ENCODE results near the gene MDP1.
"Not testable (repeated sequence)": the region's sequence is repeated elsewhere in the genome, so short reads cannot be mapped to it uniquely, and the experiment has no call there.

Gene MDP1

GRCh38 chr14:24250354-24250753, 34.5 kb upstream of the MDP1 start:
- no peak for DNase-seq

- DNase-seq = no peak
Measured at GRCh38 chr14:24249230-24250021, 33.6 kb upstream of the MDP1 start.

- DNase-seq = no peak
Measured at GRCh38 chr14:24247422-24247821, 31.6 kb upstream of the MDP1 start.

- DNase-seq = no peak
Measured at GRCh38 chr14:24246765-24247212, 30.9 kb upstream of the MDP1 start.

DNA sequence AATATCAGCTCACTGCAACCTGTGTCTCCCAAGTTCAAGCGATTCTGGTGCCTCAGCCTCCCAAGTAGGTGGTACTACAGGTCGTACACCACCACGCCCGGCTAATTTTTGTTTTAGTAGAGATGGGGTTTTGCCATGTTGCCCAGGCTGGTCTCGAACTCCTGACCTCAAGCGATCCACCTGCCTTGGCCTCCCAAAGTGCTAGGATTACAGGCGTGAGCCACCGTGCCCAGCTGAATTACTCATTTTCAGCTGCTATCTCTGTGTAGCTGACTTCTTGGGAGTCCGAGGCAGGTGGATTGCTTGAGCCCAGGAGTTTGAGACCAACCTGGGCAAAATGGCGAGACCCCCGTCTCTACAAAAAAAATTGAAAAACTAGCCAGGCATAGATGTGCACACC, 29.5 kb upstream of the MDP1 start:
- DNase-seq = not testable (repeated sequence)

GRCh38 chr14:24243336-24243836, 27.5 kb upstream of the MDP1 start:
- DNase-seq = peak; percentile 13

GRCh38 chr14:24241829-24242443, 26.1 kb upstream of the MDP1 start:
- DNase-seq = peak; percentile 97

DNA sequence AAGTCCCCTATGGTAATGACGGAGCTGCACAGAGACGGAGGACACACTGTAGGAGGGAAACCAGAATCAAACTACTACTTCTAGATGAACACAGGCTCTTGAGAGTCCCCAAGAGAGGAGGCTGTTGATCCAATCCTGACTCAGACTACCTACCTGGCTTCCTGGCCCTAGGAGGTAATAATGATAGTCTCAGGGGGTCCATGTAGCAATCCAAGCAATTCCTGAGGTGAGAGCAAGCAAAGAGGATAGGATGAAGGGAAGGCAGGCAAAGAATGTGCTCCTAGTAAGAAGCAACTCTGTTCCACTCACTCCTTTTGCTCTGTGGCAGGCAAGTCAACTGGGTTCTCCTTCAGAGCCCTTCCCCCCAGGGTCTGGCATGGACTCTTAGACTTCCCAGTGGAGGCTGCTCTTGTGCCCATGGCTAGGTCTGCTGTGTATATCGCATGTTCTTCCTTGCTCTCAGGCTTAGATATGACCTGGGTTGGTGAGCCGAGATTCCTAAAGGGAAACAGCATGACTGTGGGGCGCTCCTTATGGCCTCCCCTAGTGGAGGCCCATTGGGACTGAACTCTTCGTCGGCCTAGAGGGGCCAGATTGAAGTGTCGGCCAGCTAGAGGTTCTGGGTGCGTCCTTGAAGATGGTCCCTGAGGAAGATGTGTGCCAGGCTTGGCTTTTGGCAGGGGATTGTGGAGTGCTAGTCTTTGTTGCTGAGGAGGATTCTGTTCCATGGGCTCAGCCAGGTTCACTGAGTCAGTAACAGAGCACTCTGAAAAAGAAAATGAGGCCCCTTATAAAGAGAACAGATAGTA, 24.4 kb upstream of the MDP1 start:
- no peak for DNase-seq

- DNase-seq = no peak
Measured at GRCh38 chr14:24238527-24239037, 22.7 kb upstream of the MDP1 start.

DNA sequence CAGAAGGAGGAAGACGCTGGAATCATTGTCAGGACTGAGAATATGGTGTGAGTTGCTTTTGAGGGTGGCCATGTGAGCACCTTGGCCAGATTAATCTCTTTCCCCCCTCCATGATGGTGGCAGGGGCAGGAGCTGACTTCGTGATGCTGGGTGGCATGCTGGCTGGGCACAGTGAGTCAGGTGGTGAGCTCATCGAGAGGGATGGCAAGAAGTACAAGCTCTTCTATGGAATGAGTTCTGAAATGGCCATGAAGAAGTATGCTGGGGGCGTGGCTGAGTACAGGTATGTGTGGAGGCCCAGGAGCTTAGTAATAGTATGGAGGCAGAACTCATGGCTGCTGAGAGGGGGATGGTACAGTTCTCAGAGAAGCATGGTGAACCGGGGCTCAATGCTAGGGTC, 22.3 kb upstream of the MDP1 start:
- DNase-seq = no peak

- no peak for DNase-seq
Measured at GRCh38 chr14:24237463-24237955, 21.6 kb upstream of the MDP1 start.

DNA sequence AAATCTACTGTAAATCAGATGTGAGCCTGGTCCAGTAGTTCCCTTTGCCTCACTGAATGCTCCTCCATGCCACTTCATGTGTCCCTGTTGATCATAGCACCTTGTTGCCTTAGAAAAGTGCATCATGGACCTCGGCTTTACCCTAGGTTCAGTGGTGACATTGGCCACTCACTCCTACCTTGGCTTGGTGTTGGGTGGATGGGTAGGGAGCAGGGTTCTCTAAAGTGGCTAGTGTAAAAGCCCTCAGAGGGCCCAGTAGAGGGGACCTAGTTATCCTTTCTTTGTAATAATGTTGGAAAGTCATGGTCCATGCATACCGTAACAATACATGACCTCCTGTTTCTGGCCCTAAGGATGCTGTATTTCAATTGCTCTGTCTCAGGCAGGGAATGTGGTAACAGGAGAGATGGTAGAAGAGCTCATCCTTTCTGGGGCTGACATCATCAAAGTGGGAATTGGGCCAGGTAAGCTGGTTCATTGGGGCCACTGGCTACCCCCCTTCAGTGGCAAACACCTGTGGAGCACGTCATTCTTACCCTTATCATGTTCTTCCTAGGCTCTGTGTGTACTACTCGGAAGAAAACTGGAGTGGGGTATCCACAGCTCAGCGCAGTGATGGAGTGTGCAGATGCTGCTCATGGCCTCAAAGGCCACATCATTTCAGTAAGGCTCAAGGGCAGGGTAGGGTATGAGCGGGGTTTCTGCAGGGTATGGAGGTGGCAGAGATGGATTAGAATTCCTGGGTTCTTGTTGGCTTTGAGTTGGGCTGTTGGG, 21.0 kb upstream of the MDP1 start:
- DNase-seq = no peak

GRCh38 chr14:24235804-24236688, 20.2 kb upstream of the MDP1 start:
- DNase-seq = no peak

GRCh38 chr14:24234095-24235005, 18.5 kb upstream of the MDP1 start:
- DNase-seq = no peak

DNA sequence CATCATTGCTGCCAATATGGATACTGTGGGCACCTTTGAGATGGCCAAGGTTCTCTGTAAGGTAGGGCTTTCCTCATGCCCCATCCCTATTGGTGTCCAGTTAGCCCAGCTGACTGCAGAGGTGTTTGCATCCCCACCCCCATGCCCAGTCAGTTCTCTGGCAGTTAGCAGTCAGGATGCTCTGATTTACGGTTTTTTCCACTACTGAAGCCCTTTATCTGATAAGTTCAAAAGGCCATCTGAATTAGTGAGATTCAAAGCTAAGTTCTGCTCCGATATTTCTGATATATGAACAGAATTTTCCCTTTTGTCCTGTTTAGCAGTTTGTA, 17.6 kb upstream of the MDP1 start:
- no peak for DNase-seq

- no peak for DNase-seq
Measured at GRCh38 chr14:24232645-24233537, 17.0 kb upstream of the MDP1 start, which contains the start of gene GMPR2. Gene GMPR2, plus strand, starts transcription at chr14:24232929. Its CDS starts 325 bp downstream, at chr14:24233254.

- peak; percentile 94 for DNase-seq
Measured at GRCh38 chr14:24232121-24232644, 16.3 kb upstream of the MDP1 start, which contains the start of gene NEDD8. Gene NEDD8, minus strand, starts transcription at chr14:24232367. Its CDS starts 100 bp downstream, at chr14:24232267.

GRCh38 chr14:24231263-24232120, 15.6 kb upstream of the MDP1 start:
- no peak for DNase-seq
